H1 (cell line): ENCODE results near the gene TBC1D23. TPM values are rescaled to one million over a fixed set of nuclear protein-coding genes. Genes with fewer than 3 reads are reported as not detected.

Experiments used
- BCL11A ChIP-seq, 2 experiments: IDR thresholded peaks; one replicate each; pipeline ENCODE4 v1.6.1; 2011; ENCODE audit warnings: low read depth in 2 of 2, low read length in 2 of 2, mild to moderate bottlenecking in 2 of 2
- CREB1 ChIP-seq: IDR thresholded peaks from 2 replicates; pipeline ENCODE4 v1.6.1; 2012; ENCODE audit warnings: inconsistent platforms
- NRF1 ChIP-seq: IDR thresholded peaks from 2 replicates; pipeline ENCODE4 v1.6.1; 2011; ENCODE audit warnings: mild to moderate bottlenecking, low read depth, low read length, improper control_type of control experiment
- SP4 ChIP-seq: IDR thresholded peaks from 2 replicates; pipeline ENCODE4 v1.6.1; 2012; ENCODE audit warnings: low read length, inconsistent platforms
- polyA plus RNA-seq, 7 experiments: library from polyadenylated mRNA; depleted of rRNA in 3 of 7; stranded (reverse) in 5 of 7; unstranded in 2 of 7; fragments of >200 nt in 5 of 7; fragments of 200-250 nt in 2 of 7; gene quantifications; 1 replicate in 5 of 7; 2 replicates in 1 of 7; 4 replicates in 1 of 7; pipeline versions ENCODE4 v1.2.1 to v1.2.3, GENCODE V29; 2011 to 2013; ENCODE audit warnings: missing spikeins in 2 of 7, mixed read lengths in 2 of 7
- total RNA-seq: library from RNA; stranded (reverse); fragmentation: NEBNext Ultra II Directional; extraction: Animal tissue kit (Norgen Biotek cat#: 25700); gene quantifications from 2 replicates; pipeline ENCODE4 v1.2.1, GENCODE V29; 2021
- TF ChIP-seq, protein P1 (sequence below): IDR thresholded peaks from 2 replicates; pipeline ENCODE4 v1.6.1; 2011; ENCODE audit warnings: low read length, improper control_type of control experiment

TBC1D23 gene
- total and polyA plus RNA-seq, 2 of the 8 experiments (the other 6 are each of a cell fraction or from before 2014, with no cell fraction given), result 6.4 to 29.3 TPM

- TF ChIP-seq NRF1, result no peak
- TF ChIP-seq SP4, result no peak
- TF ChIP-seq, protein P1, sequence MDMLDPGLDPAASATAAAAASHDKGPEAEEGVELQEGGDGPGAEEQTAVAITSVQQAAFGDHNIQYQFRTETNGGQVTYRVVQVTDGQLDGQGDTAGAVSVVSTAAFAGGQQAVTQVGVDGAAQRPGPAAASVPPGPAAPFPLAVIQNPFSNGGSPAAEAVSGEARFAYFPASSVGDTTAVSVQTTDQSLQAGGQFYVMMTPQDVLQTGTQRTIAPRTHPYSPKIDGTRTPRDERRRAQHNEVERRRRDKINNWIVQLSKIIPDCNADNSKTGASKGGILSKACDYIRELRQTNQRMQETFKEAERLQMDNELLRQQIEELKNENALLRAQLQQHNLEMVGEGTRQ, result no peak
- no peak for TF ChIP-seq BCL11A (IDR thresholded peaks at IDR 0.05; ENCODE audit: low read depth in 2 of 2, low read length in 2 of 2)
- TF ChIP-seq CREB1, result no peak
These were observed 79.0 kb downstream of the TBC1D23 start (continued) for GRCh38 chr3:100339786-100340185.
